HG03460 (cell line): ENCODE measurements around the gene SELENOI.

Source experiments
- ATAC-seq: cut with Tn5 transposase; IDR thresholded peaks from one replicate; pipeline ENCODE4 v1.9.1; 2021; ENCODE audit not compliant: unreplicated experiment

SELENOI gene

DNA sequence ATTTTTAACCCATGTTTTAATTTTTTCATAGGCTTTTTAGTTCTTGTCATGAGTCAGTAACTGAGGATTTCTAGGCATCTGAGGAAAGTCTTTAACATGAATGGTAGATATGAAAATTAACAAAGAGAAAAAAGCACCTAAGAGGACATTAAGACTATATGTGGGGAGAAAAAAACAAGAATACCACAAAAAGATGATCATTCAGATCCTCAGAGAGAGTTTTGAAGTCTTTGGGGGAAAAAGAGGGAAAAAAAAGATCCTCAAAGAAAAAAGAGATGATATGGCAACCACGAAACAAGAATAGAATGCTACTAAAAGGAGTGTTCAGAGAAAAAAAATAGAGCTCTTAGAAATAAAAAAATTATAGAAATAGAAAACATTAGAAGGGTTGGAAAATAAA lies 63.8 kb downstream of the SELENOI start:
- no peak for ATAC-seq

DNA sequence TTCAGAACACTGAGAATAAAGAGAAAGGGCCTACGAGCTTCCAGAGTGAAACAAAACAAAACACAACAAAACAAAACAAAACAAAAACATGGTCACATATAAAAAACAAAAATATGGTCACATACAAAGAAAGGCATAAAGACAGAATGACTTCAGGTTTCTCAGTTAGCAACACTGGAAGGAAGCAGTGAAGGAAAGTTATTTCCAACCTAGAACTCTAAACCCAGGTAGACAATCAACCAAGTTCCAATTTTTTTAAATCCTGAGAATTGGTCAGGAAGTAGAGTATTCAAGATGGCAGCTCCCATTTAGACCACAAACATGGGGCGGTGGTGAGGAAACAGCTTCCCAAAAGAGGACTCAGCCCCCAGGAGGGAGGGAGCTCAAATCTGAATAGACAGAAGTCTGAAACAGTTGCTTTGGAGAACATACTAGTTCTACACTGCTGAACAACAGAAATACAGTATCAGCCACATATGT lies 64.9 kb downstream of the SELENOI start:
- ATAC-seq: no peak

DNA sequence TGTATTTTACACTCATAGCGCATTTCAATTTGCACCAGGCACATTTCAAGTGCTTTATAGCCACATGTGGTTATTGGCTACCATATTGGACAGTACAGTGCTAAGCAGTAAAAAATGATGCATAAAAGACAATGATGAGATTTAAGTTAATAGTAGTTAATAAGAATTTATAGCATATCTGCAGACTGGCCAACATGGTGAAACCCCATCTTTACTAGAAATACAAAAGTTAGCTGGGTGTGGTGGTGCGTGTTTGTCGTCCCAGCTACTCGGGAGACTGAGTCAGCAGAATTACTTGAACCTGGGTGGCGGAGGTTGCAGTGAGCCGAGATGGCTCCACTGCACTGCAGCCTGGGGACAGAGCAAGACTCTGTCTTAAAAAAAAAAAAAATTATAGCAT lies 65.5 kb downstream of the SELENOI start:
- ATAC-seq: no peak

DNA sequence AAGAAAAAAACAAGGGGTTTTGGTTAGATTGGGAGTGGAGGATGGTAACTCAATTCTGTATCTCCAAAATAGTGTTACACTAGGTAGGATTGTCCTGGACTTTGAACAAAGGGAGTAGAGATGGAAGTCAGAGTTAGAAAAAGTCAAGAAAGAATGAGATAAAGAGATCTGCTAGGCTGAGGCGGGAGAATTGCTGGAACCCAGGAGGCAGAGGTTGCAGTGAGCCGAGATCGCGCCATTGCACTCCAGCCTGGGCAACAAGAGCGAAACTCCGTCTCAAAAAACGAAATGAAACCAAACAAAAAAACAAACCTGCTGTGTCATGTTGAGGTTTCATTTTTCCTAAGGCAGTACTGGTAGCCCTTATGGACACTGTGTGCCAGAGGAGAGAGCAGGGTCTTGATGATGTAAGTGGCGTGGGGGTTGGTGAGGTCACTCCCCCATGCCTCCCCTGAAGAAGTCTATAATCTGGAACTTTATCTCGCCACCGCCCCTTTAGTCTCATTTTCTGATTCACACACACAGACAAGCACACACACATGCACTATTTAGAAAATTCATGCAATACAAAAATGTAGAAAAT lies 66.2 kb downstream of the SELENOI start:
- ATAC-seq: no peak

DNA sequence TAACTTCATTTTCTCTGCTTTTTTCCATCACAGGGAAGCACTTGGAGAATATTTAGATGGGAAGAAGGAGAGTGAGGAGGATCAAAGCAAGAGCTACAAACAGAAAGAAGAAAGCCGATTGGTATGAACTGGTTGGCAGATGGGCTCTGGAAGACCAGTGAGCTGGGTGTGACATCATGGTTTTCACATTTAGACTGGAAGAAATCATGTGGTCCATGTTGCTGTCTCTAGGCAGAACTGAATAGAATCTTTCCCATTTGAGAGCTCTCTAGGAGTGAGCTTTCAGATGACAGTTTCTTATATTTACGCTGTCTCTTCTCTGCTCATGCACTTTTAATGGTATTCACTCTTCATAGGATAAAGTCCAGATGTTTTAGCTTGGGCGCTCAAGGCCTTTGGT lies 68.4 kb downstream of the SELENOI start:
- no peak for ATAC-seq

DNA sequence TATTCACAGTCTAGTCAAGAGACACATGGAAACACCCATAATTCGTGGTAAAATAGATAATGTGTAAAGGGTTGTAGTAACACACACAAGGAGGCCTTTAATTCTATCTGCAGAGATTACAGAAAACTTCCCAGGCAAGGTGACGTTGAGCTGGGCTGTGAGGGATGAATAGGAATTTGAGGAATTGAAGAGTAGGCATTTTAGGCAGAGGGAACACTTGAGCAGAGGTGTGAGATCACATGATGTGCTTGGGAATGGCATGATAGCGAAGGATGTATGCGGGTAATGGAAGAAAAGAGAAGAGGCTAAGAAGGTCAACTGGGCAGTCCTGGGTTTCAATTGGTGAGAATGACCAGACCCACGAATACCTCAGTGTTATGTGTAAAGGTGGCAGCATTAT lies 76.0 kb downstream of the SELENOI start:
- ATAC-seq: no peak

GRCh38 chr2:26422947-26423629 lies 77.1 kb downstream of the SELENOI start:
- no peak for ATAC-seq

DNA sequence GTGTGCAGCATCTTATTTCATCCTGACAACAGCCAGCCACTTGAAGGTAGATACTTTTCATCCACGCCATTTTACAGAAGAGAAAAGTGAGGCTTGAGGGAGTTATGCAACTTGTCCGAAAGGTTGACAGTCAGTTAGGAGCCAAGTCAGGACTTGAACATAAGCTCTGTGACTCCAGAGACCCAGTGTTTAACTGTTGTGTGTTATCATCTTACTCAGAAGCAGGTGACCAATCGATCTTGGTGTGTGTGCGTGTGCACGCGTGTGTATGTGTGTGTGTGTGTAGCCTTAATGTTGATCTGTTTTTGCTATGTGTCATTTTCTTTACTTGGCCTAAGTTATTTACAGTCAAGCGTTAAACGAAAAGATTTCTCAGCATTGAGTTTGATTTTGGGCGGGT lies 77.8 kb downstream of the SELENOI start:
- ATAC-seq: no peak

GRCh38 chr2:26424221-26424620 lies 78.3 kb downstream of the SELENOI start:
- ATAC-seq: no peak

DNA sequence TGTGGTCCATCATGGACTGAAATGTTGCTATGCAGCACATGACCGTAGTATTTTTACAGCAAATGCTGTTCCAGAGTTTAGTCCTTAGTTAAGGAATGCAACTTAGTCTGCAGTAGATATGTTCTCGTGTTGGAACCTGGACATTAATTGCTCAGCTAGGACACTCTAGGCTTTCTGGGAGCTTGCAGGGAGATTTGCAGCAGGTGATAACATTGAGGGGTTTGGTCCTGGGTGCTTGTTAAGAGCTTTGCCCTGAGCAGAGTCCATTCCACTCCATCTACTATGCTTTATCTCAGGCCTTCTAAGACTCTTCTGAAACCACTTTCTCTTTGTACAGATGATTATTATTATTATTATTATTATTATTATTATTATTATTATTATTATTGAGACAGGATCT lies 82.9 kb downstream of the SELENOI start:
- ATAC-seq: no peak

GRCh38 chr2:26429779-26430578 lies 84.0 kb downstream of the SELENOI start:
- no peak for ATAC-seq

DNA sequence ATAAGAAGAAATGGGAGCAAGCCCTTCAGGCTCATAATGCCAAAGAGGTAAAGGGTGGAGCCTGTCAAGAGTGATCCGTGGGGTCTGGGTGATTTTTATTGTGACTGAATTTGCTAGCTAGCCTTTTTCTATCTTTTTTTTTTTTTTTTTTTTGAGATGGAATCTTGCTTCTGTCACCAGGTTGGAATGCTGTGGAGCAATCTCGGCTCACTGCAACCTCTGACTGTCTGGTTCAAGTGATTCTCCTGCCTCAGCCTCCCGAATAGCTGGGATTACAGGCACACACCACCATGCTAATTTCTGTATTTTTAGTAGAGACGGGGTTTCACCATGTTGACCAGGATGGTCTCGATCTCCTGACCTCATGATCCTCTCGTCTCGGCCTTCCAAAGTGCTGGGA lies 84.9 kb downstream of the SELENOI start:
- ATAC-seq: no peak

DNA sequence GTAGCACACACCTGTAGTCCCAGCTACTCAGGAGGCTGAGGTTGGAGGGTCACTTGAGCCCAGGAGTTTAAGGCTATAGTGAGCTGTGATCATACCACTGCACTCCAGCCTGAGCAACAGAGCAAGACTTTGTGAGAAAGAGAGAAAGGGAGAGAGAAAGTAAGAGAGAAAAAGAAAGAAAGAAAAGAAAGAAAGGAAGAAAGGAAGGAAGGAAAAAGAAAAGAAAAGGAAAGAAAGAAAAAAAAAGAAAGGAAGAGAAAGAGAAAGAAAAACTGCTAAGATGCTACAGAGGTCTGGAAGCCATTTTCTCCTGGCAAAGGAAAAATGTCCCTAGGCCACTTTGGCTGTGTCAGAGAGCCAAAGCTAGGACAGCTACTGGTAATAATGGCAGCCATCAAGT lies 86.4 kb downstream of the SELENOI start:
- ATAC-seq: no peak

GRCh38 chr2:26432859-26433258 lies 86.9 kb downstream of the SELENOI start:
- ATAC-seq: no peak

GRCh38 chr2:26435106-26435505 lies 89.2 kb downstream of the SELENOI start:
- ATAC-seq: no peak

DNA sequence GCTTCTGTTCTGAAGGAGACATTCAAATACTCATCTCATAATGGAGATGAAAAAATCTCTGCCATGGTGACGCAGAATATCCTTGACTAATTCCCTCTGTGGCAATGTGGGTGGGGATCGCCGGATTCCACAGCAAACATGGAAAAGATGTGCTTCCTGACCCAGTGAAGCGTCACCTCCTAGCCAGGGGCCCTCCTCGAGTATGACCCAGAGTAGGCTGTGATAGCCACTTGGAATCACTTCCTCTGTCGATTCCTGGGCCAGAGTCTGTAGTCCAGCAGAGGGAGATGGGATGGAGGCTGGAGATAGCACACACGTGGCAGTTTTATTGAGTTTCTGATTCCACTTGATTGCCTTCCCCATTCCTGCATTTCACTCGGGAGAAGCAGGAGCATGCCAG lies 92.6 kb downstream of the SELENOI start:
- no peak for ATAC-seq

GRCh38 chr2:26438926-26439325 lies 93.0 kb downstream of the SELENOI start:
- ATAC-seq: no peak

DNA sequence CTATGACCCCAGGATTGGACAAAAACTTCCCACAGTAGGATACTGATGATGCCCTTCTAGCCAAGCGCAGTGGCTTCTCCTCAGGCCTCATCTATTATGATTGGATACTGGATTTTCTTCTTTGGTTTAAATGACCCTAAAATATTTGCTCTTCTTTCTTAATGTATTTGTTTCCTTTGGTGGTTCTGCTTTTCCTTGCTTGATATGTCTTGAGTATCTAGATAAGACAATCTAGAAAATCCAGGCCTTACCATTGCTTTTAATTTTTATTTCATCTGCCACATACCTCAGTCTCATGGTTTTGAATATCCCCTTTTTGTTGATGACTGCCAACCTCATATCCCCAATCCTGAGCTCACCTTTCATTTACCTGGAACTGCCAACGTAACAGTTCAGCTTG lies 96.4 kb downstream of the SELENOI start:
- no peak for ATAC-seq

GRCh38 chr2:26442707-26443106 lies 96.8 kb downstream of the SELENOI start:
- ATAC-seq: no peak

DNA sequence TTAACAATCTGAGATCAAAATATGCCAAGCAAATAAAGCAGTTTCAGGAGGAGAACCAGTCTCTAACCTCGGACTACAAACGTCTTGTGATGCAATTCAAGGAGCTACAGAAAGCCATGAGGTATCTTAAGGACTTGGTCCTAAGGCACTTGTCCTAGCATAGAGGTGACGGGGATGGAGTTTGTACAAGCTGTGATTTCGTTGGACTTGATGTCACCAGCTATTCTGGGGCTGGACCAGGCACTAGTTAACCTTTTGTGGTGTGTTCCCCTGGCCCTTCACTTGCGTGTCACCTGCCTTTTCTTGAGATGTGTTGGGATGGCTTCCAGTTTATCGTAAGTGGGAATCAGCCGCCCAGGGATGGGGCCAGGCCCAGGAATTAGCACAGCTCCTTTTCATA lies 98.3 kb downstream of the SELENOI start:
- no peak for ATAC-seq
